HG02885 (cell line): ENCODE results near the gene CAMKK1.

Experiments used
- ATAC-seq: cut with Tn5 transposase; IDR thresholded peaks from one replicate; pipeline ENCODE4 v1.9.1; 2021; ENCODE audit warnings: mild to moderate bottlenecking; ENCODE audit not compliant: unreplicated experiment, poor library complexity

Gene CAMKK1

DNA sequence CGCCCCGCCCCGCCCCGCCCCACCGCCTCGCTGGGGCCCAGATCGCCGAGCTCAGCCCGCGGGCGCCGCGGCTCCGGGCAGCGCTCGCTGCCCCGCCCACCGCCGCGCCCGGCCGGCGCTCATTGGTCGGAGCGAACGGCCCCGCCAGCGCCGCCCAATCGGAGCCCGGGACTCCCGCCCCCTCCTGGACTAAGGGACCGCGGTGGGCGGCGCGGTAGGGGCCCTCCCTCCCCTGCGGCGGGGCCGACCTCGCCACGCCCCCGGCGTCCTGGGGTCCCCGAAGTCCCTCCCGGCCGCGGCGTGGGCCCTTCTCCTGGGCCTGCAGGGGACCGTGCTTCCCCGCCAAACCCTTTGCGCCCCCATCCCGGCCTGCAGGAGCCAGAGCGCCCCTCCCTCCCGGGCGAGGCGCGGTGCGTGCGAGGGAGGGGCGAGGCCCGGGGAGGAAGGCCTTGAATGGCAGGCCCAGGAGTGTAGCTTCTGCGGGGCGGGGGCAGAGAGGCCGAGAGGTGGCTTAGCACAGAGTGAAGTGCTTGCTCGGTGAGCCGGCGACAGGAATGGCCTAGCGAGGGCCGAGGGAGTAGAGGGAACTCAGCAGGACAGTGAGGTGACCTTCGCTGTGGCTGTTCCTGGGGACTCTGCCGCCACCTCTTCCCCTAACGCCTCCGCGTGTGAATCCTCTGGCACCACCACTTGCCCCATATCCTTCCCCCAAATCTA, at the start of gene CAMKK1:
CAMKK1 (minus strand) TSS at position 51 of the 717 bp plus-strand sequence. CDS start 7,366 bp downstream, outside the sequence.
- ATAC-seq, result peak; percentile 91

DNA sequence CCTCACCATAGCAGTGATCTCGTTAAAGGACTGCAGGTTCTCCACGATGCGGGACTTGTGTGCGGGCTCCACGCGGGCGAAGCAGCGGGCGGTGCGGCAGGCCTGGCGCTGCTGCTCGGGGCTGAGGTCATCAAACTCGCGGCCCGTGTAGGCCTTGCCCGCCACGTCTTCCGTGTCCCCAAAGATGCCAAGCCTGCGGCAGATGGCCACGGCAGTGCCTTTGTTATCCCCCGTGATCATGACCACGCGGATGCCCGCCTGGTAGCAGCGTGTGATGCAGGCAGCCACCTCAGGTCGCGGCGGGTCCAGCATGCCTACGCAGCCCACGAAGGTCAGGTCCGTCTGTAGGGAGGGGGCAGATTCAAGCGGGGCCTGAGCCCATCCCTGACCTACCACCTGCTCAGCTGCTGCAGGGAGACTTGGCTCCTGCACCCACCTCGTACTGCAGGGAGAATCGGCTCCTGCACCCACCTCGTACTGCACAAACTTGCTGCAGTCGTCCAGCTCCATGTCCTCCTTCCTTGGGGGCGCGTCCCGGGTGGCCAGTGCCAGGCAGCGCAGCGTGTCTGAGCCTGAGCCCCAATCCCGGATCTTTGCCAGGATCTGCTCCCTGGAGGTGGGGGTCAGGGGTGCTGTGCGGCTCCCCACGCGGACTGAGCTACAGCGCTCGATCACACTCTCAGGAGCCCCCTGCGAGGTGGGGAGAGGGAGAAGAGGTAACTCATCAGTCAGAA, 48.3 kb upstream of the CAMKK1 start:
- no peak for ATAC-seq

DNA sequence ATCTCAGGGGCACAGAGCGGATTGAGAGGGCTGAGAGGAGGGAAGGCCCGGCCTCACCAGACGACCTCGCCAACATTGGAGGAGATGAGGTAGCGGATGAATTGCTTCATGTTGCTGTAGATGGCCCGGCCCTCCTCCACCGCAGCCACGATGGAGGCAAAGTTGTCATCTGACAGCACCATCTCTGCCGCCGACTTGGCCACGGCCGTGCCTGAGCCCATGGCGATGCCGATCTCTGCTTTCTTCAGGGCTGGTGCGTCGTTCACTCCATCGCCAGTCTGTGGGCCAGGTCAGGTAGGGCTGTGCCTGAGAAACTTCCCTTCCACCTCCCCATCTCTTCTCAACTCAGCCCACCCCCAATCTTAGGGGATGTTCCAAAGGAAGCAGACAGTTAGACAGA, 44.5 kb upstream of the CAMKK1 start:
- ATAC-seq, result no peak

DNA sequence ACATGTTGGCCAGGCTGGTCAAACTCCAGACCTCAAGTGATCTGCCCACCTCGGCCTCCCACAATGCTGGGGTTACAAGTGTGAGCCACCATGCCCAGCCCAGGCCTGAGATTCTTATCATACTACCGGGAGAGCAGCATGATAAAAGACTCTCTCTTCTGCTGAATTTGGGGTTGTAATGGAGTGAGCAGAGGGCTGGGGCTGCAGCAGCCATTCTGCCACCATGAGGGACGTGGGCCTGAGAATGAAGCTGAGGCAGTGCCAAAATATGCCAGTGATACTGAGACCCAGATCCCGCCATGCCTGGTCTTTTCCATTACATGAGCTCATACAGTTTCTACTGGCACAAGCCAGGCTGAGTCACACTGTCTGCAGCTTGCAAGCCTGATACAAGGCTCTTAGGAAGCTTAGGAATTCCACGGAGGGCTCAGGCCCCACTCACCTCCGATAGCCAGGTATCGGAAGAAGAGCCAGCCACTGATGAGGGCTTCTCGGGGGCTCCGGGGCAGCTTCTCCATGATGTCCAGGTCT, 43.0 kb upstream of the CAMKK1 start:
- ATAC-seq, result no peak

DNA sequence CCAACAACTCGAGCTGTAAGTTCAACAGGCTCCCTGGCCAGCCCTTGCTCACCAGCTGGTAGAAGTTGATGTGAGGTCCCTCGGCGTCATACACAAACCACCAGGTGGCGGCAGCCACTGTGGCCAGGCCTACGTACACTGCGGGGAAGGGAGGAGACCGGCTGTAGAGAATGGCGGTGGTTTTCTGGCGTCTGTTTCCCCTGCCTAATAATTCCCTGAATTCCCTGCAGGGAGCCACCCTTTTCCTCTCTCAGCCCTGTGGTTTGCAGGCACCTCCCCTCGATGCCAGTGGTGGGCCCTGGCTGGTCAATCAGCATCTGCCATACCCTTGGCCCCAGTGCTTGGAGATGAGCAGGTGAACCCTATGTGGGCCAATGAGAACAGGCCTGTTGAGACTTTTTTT, 42.3 kb upstream of the CAMKK1 start:
- ATAC-seq, result peak; percentile 38

DNA sequence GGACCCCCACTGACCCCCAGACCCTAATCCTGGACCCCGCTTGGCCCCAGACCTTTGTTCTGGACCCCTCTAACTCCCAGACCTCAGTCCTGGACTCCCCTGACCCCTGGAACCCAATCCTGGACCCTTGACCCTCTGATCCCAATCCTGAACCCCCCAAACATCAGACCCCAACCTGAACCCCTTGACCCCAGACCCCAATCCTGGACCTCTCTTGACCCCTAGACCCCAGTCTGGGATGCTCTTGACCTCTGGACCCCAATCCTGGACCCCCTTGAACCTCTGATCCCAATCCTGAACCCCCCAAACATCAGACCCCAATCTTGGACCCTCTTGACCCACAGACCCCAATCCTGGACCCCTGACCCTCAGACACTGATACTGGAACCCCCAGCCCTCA, 36.9 kb upstream of the CAMKK1 start:
- ATAC-seq, result no peak

DNA sequence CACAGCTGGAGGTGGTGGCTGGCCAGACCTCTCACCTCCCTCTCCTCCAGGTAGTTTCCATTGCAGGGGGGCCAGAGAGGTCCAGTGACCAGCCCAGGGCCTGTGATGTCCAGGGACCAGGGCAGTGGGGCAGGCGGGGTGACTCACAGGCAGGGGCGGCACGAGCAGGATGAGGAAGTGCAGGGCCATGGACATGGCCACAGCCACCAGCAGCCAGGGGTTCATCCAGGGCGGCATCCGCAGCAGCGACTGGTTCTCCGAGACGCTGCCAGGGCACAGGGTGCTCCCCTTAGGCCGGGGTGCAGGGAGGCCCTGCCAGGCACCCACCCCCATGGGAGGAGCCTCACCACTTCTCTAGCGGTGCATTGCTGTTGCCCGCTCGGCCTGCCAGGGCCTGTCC, 36.3 kb upstream of the CAMKK1 start:
- no peak for ATAC-seq

DNA sequence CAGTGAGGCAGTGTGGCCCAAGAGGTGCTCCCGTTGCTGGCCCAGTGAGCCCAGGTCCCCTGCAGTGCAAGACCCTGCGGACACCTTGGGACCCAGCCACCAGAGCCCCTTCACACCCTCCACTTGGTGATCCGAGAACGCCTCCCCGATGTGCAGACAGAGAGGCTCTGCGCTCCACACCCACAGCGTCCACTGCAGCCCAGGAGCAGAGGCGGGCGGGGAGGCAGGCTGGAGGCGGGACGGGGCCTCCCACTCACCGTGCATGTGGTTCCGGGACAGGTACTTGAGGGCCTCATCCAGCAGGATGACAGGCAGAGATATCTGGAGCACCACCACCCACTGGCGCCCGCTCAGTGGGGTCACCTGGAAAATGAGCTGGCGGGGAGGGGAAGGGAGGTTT, 35.6 kb upstream of the CAMKK1 start:
- ATAC-seq, result no peak

DNA sequence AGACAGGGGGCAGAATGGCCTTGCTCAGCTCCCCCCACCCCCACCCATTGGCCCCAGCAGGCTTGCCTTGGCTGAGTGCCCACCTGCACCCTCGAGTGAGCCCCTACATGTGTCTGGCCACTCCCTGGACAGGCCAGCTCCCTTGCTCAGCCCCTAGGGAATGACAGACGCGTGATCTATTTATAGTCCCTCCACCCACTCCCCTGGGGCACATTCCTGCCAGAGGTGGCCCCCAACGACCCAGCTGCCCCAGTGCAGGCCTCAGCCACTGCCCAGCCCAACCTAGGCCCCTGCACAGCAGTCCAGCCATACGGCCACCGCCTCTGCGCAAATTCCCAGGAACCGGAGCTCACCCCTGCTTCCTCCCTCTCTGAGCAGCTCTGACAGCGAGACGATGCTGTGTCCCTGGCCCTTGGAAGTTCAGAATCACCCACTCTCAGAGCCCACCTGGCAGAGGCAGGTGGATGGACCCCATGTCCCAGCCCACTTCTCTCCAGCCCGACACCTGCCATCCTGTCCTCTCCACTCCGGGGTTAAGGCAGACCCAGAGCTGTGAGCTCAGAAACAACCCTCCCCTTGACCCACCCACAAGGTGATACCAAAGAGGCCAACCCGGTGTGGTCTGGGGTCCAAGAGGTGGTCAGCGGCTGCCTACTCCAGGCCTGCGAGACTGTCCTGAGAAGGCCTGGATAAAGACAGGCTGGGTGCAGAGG, 34.9 kb upstream of the CAMKK1 start:
- ATAC-seq, result no peak

DNA sequence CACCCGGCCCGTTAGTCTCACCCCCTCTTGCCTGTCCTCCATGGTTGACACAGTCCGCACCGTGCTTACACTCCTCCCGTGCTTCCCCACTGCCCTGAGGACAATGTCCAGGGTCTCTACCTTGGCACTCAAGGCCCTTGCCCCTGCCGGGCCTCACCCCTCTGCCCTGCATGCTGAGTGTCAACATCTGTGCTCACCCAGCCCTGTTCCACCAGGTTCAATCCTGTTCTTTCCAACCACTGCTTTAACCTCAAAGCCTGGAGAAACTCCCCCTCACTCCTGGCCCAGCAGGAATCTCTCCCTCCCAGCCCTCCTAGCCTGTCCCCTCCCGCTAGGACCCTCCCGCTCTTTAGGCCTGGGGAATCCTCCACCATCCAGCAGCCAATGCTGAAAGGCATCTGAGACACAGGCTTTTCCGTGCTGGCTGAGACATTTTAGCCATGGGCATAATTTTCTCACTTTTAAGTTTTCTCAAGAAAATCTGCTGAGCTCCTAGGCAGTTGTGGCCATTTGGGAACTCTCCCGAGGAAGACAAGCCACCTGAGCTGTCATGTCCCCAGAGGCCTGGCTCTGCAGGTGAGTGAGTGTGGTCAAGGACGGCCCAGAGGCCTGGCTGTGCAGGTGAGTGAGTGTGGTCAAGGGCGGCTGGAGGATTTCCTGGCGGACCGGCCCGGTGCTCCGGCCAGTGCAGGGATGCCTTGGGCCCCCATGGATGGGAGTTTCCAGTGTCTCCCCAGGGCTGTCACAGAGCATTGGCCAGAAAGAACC, 34.2 kb upstream of the CAMKK1 start:
- ATAC-seq, result no peak

DNA sequence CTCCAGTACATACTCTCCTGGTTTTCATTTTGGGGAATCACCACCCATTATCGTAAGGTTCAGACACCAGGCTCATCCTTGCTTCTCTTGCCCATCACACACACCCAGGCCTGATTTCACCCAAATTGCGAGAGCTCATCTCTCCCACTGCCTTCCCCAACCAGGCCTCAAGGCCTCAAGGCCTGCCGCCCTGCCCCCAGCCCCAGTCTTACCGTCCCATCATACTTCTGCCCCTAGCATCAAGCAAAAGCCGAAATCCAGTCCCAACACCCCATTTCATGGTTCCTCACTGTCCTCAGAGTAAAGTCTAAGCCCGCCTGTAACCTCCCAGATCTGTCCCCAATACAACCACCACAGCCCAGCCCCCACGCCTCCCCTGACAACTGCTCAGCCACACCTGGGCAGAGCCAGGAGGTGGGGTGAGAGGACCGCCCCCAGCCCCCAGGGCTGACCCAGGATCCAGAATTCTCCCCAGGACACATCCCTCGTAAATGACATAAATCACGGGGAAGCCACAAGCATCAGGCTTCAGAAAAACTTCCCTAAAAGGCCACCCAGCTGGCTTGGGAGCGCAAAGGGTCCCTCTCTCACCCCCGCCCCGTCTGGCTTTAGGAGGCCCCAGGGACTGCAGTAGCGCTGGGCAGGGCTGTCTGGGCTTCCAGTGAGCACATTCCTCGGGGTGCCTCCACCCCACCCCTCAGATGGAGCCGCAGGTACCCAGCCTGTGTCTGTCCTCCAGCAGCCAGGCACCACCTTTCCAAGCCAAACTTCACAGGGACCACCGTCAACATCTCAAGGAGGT, 33.0 kb upstream of the CAMKK1 start:
- ATAC-seq, result no peak

DNA sequence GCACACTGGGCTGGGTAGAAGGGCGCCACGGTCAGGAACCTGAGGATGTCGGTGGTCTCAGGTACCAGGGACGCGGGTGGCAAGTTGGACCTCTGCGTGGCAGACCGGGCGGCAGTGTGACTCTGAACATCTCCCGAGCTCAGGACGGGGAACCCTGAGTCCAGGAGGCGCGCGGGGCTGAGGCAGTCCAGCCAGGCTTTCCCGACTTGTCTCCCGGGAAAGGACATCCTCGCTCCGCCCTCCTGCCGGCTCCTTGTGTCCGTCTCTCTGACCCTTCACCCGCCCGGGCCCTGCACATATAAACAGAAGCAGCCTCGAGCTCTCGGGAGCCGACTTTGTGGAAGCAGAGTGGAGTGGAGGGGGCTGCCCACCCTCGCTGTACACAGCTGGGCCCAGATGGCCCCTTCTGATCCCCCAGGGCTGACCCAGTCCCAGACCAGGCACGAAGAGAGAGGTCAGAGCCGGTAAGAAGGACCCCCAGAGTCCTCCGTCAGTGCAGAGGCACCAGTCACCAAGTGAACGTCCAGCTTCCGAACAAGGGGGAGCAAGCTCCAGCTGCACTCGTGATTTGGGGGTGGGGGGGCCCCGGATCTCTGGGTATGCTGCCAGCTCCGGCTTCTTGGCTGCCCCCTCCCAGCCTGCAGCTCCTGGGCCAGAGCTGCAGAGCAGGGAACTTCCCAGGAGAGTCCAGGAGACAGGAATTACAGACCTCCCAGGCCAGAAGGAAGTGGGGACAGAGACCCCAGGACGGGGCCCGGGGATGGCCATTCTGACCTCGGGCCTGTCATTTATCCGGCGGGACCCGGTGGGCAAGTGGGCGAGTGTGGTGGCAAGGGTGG, 31.9 kb upstream of the CAMKK1 start:
- no peak for ATAC-seq

DNA sequence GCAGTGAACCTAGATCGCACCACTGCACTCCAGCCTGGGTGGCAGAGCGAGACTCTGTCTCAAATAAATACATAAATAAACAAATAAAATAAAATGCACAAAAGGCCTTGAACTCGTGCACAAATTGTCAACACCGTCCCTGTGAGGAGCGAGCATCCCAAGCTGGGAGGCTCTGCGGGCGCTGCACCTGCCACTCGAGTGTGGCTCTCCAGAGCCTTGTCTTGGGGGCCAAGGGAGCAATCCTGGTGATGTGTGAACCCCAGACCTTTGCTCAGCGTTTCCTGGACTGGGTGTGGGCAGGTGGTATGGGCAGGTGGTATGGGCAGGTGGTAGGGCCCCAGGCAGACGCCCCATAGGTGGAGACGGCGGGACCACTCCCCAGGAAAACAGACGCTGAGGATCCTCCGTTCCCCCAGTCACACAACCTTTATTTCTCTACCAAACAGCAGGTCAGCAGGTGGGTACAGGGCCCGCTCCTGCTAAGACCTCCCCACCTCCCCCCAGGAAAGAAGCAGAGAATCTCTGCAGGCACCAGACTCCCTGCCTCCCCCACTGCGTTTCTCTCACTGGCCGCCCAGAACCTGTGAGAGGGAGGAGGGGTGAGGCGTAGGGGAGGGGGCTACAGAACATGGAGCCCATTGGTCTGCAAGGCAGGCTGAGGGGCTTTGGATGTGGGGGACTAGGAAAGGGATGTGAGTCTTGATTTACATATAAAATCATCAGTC, 30.8 kb upstream of the CAMKK1 start:
- no peak for ATAC-seq

DNA sequence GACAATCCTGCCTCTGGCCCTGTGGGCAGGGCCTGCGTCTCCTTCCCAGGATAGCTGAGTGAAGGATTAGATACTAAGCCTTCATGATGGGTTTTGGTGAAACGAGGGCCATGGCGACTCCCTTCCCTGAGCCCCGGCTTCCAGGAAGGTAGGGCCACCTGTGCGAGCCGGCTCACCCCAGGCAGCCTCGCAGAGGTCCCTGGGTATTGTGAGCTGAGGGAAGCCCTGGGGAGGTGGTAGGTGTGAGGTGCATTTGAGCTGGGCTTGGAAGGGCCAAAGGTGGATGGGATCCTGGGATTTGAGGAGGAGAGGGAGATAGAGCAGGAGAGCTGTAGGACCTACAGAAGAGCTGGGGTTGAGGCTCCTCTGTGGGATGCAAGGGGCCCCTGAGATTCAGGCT, 29.9 kb upstream of the CAMKK1 start:
- ATAC-seq, result no peak

DNA sequence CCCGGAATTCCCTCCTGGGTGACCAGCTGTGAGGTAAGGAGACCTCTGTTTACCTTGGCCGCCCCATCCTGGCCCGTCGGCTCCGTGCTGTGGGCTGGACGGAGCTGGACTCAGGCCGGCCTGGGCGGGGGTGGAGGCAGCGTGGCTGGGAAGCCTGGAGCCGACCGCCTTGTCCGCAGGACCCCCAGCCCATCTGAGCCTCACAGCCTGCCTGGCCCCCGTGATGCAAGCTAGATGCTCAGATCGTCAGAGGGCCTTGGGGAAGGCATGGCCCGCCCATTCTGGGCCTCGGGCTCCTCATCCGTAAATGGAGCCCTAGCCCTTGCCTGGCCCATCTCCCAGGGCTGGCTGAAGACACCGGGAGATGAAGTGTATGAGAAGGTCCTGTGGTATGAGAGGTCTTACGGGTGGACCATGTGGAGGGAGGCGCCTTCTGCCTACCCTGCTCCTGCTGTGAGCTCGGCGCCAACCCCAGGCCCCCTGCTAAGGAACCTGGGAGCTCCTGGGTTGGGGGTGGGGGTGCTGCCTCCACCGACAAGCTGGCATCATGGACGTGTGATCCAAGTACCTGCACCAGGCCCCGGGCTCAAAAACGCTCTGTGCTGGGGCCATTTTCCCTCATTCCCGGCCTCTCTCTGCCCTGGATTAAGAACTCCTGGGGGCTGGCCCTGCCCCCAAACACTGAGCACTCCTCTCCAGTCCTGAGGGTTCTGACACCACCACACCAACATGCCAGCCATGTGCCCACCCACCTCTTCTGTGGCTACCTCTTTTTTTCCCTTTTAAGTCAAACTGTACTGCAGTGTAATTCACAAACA, 28.9 kb upstream of the CAMKK1 start:
- no peak for ATAC-seq

DNA sequence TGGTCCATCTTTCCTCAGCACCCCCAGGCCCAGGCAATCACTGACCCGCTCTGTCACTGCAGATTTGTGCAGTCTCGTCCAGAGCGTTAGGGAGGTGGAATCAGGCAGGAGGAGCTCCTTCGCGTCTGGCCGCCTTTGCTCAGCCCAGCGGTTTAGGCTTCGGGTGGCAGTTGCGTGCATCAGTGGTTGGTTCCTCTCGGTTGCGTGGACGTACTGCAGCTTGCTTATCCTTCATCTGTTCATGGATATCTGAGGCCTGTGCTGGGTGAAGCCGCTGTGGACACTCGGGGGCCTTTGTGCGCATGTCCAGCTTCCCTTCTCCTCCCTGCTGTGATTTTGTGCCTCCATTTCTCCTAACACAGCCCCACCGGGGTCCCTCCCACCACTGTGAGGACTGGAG, 28.2 kb upstream of the CAMKK1 start:
- ATAC-seq, result no peak

DNA sequence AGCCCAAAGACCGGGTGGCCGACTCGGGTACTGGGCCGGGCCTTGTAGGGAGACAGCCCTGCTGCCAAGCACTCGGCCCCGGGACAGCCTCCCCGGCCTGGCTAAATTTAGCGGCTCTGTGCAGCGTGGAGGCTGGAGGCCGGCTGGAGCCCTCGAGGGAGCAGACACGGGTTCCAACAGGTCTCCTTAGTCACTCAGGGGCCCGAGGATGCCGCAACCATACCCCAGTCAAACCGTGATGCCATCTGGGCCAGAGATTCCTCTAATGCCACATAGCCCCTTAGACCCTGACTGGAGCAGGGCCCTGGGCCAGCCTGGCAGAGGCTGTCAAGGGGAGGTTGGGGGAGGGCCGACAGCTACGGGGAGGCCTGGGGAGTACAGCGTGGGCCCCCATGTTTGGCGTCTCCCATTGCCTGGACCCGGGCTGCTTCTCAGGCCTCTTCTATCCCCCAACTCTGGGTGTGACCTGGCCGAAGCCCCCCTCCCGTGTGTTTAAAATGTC, 26.3 kb upstream of the CAMKK1 start:
- ATAC-seq, result no peak
